Naive B cell (primary cell): ENCODE results near the gene STAT1. TPM values are rescaled to one million over a fixed set of nuclear protein-coding genes. Genes with fewer than 3 reads are reported as not detected.
"Not testable (repeated sequence)": the region's sequence is repeated elsewhere in the genome, so short reads cannot be mapped to it uniquely, and the experiment has no call there.

ENCODE experiments used
- ATAC-seq, 2 donors: fragments of 150-1000 bp; cut with Tn5 transposase; 2 replicates each; pipeline ENCODE4 v1.10.0; 2021; ENCODE audit warnings: low read depth in 2 of 2, mild to moderate bottlenecking in 2 of 2, moderate library complexity in 2 of 2
- DNase-seq: peaks from one replicate; pipeline ENCODE4 v3.0.0; 2022
- H3K27ac Mint-ChIP-seq, 6 donors: one replicate each; pipeline ENCODE4 v1.8.0; 2020 to 2022; ENCODE audit warnings: mild to moderate bottlenecking in 6 of 6, mixed read lengths in 6 of 6, moderate library complexity in 5 of 6, inconsistent platforms in 2 of 6
- H3K27me3 Mint-ChIP-seq, 3 donors: one replicate each; pipeline ENCODE4 v1.8.0; 2021 to 2022; ENCODE audit warnings: mixed read lengths in 3 of 3, mild to moderate bottlenecking in 1 of 3
- H3K36me3 Mint-ChIP-seq, 2 donors: one replicate each; pipeline ENCODE4 v1.8.0; 2020 to 2022; ENCODE audit warnings: mixed read lengths in 2 of 2, inconsistent platforms in 1 of 2, mild to moderate bottlenecking in 1 of 2
- H3K4me1 Mint-ChIP-seq, 3 donors: one replicate each; pipeline ENCODE4 v1.8.0; 2020 to 2022; ENCODE audit warnings: mixed read lengths in 3 of 3, inconsistent platforms in 1 of 3, mild to moderate bottlenecking in 1 of 3, moderate library complexity in 1 of 3
- H3K4me3 Mint-ChIP-seq, 8 donors: one replicate each; pipeline ENCODE4 v1.8.0; 2020 to 2022; ENCODE audit warnings: mild to moderate bottlenecking in 8 of 8, mixed read lengths in 8 of 8, moderate library complexity in 8 of 8, inconsistent platforms in 2 of 8
- H3K9me3 Mint-ChIP-seq, 7 donors: one replicate each; pipeline ENCODE4 v1.8.0; 2020 to 2022; ENCODE audit warnings: mixed read lengths in 7 of 7, mild to moderate bottlenecking in 5 of 7, inconsistent platforms in 2 of 7, moderate library complexity in 1 of 7
- polyA plus RNA-seq, 6 donors: library from polyadenylated mRNA; unstranded; fragments of 300-500 nt; fragmentation: Illumina TruSeq; gene quantifications; one replicate each; pipeline ENCODE4 v1.2.3, GENCODE V29; 2021; ENCODE audit warnings: low read depth in 6 of 6

The STAT1 gene
- polyA plus RNA-seq, 6 donors from 2014 or later = 36.9 to 140 (median 54.8) TPM

- H3K36me3 Mint-ChIP-seq = peaks cover 34 to 56% of the 10 kb centered on the region in 2 donors
- no peak overlapping the region for H3K4me3 Mint-ChIP-seq
- peaks cover 0 to 7% (median 0%) of the 10 kb centered on the region in 7 donors for H3K9me3 Mint-ChIP-seq
- H3K27ac Mint-ChIP-seq = no peak overlapping the region
- no peaks in the 10 kb centered on the region for H3K27me3 Mint-ChIP-seq
- ATAC-seq (no peak), DNase-seq (no peak)
- H3K4me1 Mint-ChIP-seq = peaks cover 0 to 13% (median 7%) of the 10 kb centered on the region in 3 donors
These were observed 17.0 kb downstream of the STAT1 start for GRCh38 chr2:190996947-190997346.

GRCh38 chr2:190996338-190996946 is 17.5 kb downstream of the STAT1 start:
- Mint-ChIP-seq H3K27me3 (no peaks in the 10 kb centered on the region), H3K9me3 (peaks cover 0 to 7% (median 0%) of the 10 kb centered on the region in 7 donors), H3K36me3 (peaks cover 34 to 55% of the 10 kb centered on the region in 2 donors), H3K4me1 (peaks cover 0 to 13% (median 7%) of the 10 kb centered on the region in 3 donors), H3K27ac (peak overlapping the region in 3 of 6 donors; percentile 55 to 87 (median 70)), H3K4me3 (peak overlapping the region in 1 of 8 donors; percentile 33)
- DNase-seq = peak; percentile 26
- ATAC-seq = peak; percentile 72 to 78

GRCh38 chr2:190995315-190995714 is 18.7 kb downstream of the STAT1 start:
- not testable (repeated sequence) for DNase-seq, H3K27me3 Mint-ChIP-seq, H3K9me3 Mint-ChIP-seq, ATAC-seq, H3K4me3 Mint-ChIP-seq
- H3K27ac Mint-ChIP-seq = peak overlapping the region in 1 of 6 donors; percentile 50
- H3K4me1 Mint-ChIP-seq = peaks cover 0 to 13% (median 7%) of the 10 kb centered on the region in 3 donors
- H3K36me3 Mint-ChIP-seq = peaks cover 34 to 55% of the 10 kb centered on the region in 2 donors

- Mint-ChIP-seq H3K4me3 (no peak overlapping the region), H3K4me1 (peaks cover 0 to 13% (median 7%) of the 10 kb centered on the region in 3 donors), H3K9me3 (peaks cover 0 to 7% (median 0%) of the 10 kb centered on the region in 7 donors), H3K36me3 (peaks cover 34 to 45% of the 10 kb centered on the region in 2 donors), H3K27me3 (no peaks in the 10 kb centered on the region), H3K27ac (peak overlapping the region in 4 of 6 donors; percentile 14 to 78 (median 45))
- DNase-seq (no peak), ATAC-seq (no peak)
These were observed 19.8 kb downstream of the STAT1 start for GRCh38 chr2:190994148-190994547.

- ATAC-seq (no peak), DNase-seq (no peak)
- Mint-ChIP-seq H3K36me3 (peaks cover 34 to 45% of the 10 kb centered on the region in 2 donors), H3K4me3 (no peak overlapping the region), H3K4me1 (peaks cover 0 to 13% (median 7%) of the 10 kb centered on the region in 3 donors), H3K27me3 (no peaks in the 10 kb centered on the region), H3K9me3 (peaks cover 0 to 7% (median 0%) of the 10 kb centered on the region in 7 donors), H3K27ac (peak overlapping the region in 2 of 6 donors; percentile 2 to 14)
These were observed 20.7 kb downstream of the STAT1 start for GRCh38 chr2:190993292-190993643.

- no peaks in the 10 kb centered on the region for H3K27me3 Mint-ChIP-seq
- DNase-seq (no peak), ATAC-seq (no peak)
- peaks cover 0 to 7% (median 6%) of the 10 kb centered on the region in 3 donors for H3K4me1 Mint-ChIP-seq
- peak overlapping the region in 1 of 6 donors; percentile 82 for H3K27ac Mint-ChIP-seq
- H3K4me3 Mint-ChIP-seq = no peak overlapping the region
- H3K36me3 Mint-ChIP-seq = peaks cover 7 to 30% of the 10 kb centered on the region in 2 donors
- H3K9me3 Mint-ChIP-seq = peaks cover 0 to 2% (median 0%) of the 10 kb centered on the region in 7 donors
These were observed 23.8 kb downstream of the STAT1 start for GRCh38 chr2:190990132-190990531.

GRCh38 chr2:190988910-190989309 is 25.1 kb downstream of the STAT1 start:
- ATAC-seq (no peak), DNase-seq (no peak)
- peaks cover 0 to 3% (median under 1%) of the 10 kb centered on the region in 3 donors for H3K4me1 Mint-ChIP-seq
- H3K27ac Mint-ChIP-seq = no peak overlapping the region
- H3K4me3 Mint-ChIP-seq = no peak overlapping the region
- H3K27me3 Mint-ChIP-seq = no peaks in the 10 kb centered on the region
- H3K9me3 Mint-ChIP-seq = no peaks in the 10 kb centered on the region
- peaks cover 13 to 27% of the 10 kb centered on the region in 2 donors for H3K36me3 Mint-ChIP-seq

GRCh38 chr2:190987938-190988337 is 26.0 kb downstream of the STAT1 start:
- no peaks in the 10 kb centered on the region for H3K9me3 Mint-ChIP-seq
- H3K4me1 Mint-ChIP-seq = no peaks in the 10 kb centered on the region
- no peak overlapping the region for H3K4me3 Mint-ChIP-seq
- no peaks in the 10 kb centered on the region for H3K27me3 Mint-ChIP-seq
- peak overlapping the region in 2 of 6 donors; percentile 42 to 83 for H3K27ac Mint-ChIP-seq
- H3K36me3 Mint-ChIP-seq = peaks cover 17 to 20% of the 10 kb centered on the region in 2 donors
- DNase-seq = no peak
- no peak for ATAC-seq

GRCh38 chr2:190987116-190987515 is 26.9 kb downstream of the STAT1 start:
- Mint-ChIP-seq H3K27ac (no peak overlapping the region), H3K36me3 (peaks cover 21 to 27% of the 10 kb centered on the region in 2 donors), H3K27me3 (no peaks in the 10 kb centered on the region), H3K4me1 (peaks cover 0 to 5% (median 2%) of the 10 kb centered on the region in 3 donors), H3K9me3 (no peaks in the 10 kb centered on the region), H3K4me3 (no peak overlapping the region)
- DNase-seq (no peak), ATAC-seq (no peak)

GRCh38 chr2:190986221-190986953 is 27.6 kb downstream of the STAT1 start:
- Mint-ChIP-seq H3K27ac (peak overlapping the region in 4 of 6 donors; percentile 57 to 90 (median 68)), H3K4me3 (peak overlapping the region in 1 of 8 donors; percentile 39), H3K27me3 (no peaks in the 10 kb centered on the region), H3K9me3 (no peaks in the 10 kb centered on the region), H3K4me1 (peaks cover 4 to 11% (median 8%) of the 10 kb centered on the region in 3 donors), H3K36me3 (peaks cover 28 to 33% of the 10 kb centered on the region in 2 donors)
- DNase-seq (no peak), ATAC-seq (no peak)

GRCh38 chr2:190984595-190984994 is 29.4 kb downstream of the STAT1 start:
- peak overlapping the region in 1 of 6 donors; percentile 76 for H3K27ac Mint-ChIP-seq
- no peak overlapping the region for H3K4me3 Mint-ChIP-seq
- H3K27me3 Mint-ChIP-seq = no peaks in the 10 kb centered on the region
- H3K36me3 Mint-ChIP-seq = peaks cover 45 to 46% of the 10 kb centered on the region in 2 donors
- DNase-seq (no peak), ATAC-seq (no peak)
- peaks cover 21 to 28% (median 26%) of the 10 kb centered on the region in 3 donors for H3K4me1 Mint-ChIP-seq
- no peaks in the 10 kb centered on the region for H3K9me3 Mint-ChIP-seq

GRCh38 chr2:190982262-190983034 is 31.5 kb downstream of the STAT1 start:
- peaks cover 21 to 29% (median 28%) of the 10 kb centered on the region in 3 donors for H3K4me1 Mint-ChIP-seq
- no peaks in the 10 kb centered on the region for H3K9me3 Mint-ChIP-seq
- no peak for DNase-seq
- no peak for ATAC-seq
- peak overlapping the region; percentile 35 to 91 (median 73) for H3K27ac Mint-ChIP-seq
- peaks cover 52 to 66% of the 10 kb centered on the region in 2 donors for H3K36me3 Mint-ChIP-seq
- no peak overlapping the region for H3K4me3 Mint-ChIP-seq
- H3K27me3 Mint-ChIP-seq = no peaks in the 10 kb centered on the region

GRCh38 chr2:190981733-190982132 is 32.2 kb downstream of the STAT1 start:
- no peak overlapping the region for H3K4me3 Mint-ChIP-seq
- DNase-seq (no peak), ATAC-seq (peak; percentile 27 to 32)
- no peaks in the 10 kb centered on the region for H3K27me3 Mint-ChIP-seq
- H3K9me3 Mint-ChIP-seq = no peaks in the 10 kb centered on the region
- peak overlapping the region in 4 of 6 donors; percentile 32 to 91 (median 76) for H3K27ac Mint-ChIP-seq
- peaks cover 21 to 29% (median 28%) of the 10 kb centered on the region in 3 donors for H3K4me1 Mint-ChIP-seq
- peaks cover 56 to 67% of the 10 kb centered on the region in 2 donors for H3K36me3 Mint-ChIP-seq
